Measurements from ENCODE around the gene NOTCH1. TPM values are rescaled to one million over a fixed set of nuclear protein-coding genes. Genes with fewer than 3 reads are reported as not detected.

The NOTCH1 gene
- total and polyA plus RNA-seq, 2 of the 8 experiments (the other 6 are each of a cell fraction or from before 2014, with no cell fraction given): 6.9 to 55.6 TPM

GRCh38 chr9:136451221-136451877 lies 94.5 kb downstream of the NOTCH1 start:
- Histone ChIP-seq H3K4me2 (ENCODE audit: insufficient read depth in 1 of 2, low read depth in 2 of 2, low read length in 2 of 2) (no peak overlapping the region), H3K18ac (ENCODE audit: extremely low read depth, low read length) (no peak overlapping the region), H3K79me1 (ENCODE audit: low read depth, low read length) (no peaks in the 10 kb centered on the region), H3K23me2 (ENCODE audit: low read depth, low read length) (no peaks in the 10 kb centered on the region), H4K91ac (replicated peaks; ENCODE audit: insufficient read length, low read length) (no peak overlapping the region), H3K79me2 (ENCODE audit: control insufficient read depth in 1 of 2, insufficient read depth in 2 of 2, low read length in 2 of 2) (no peaks in the 10 kb centered on the region), H4K5ac (ENCODE audit: insufficient read length, low read depth, low read length) (no peak overlapping the region), H3K23ac (ENCODE audit: insufficient read length) (no peak overlapping the region), H2BK5ac (ENCODE audit: low read depth, low read length) (no peak overlapping the region), H3K56ac (replicated peaks; ENCODE audit: insufficient read length, low read depth, low read length) (no peak overlapping the region), H3K9ac (replicated peaks in 1 of 4; ENCODE audit: extremely low read depth in 1 of 4, low read depth in 3 of 4, low read length in 3 of 4) (no peak overlapping the region), H3K27me3 (replicated peaks in 1 of 4; ENCODE audit: control insufficient read depth in 3 of 4, extremely low read depth in 1 of 4, insufficient read depth in 3 of 4, low read length in 3 of 4) (no peaks in the 10 kb centered on the region), H3K4me1 (replicated peaks in 1 of 4; ENCODE audit: control insufficient read depth in 3 of 4, insufficient read depth in 4 of 4, low read length in 3 of 4) (no peaks in the 10 kb centered on the region), H3K36me3 (ENCODE audit: control insufficient read depth in 2 of 4, insufficient read depth in 4 of 4, low read length in 3 of 4) (peaks cover 34 to 64% (median 56%) of the 10 kb centered on the region in 4 experiments), H2BK15ac (ENCODE audit: low read length) (no peak overlapping the region), H2BK12ac (ENCODE audit: low read depth, low read length) (no peak overlapping the region), H3K4me3 (ENCODE audit: extremely low read depth in 1 of 4, insufficient read depth in 2 of 4, low read depth in 3 of 4, low read length in 4 of 4) (no peak overlapping the region), H3K27ac (ENCODE audit: low read depth, low read length) (no peak overlapping the region), H2BK20ac (ENCODE audit: low read length) (no peak overlapping the region), H2BK120ac (replicated peaks; ENCODE audit: low read depth, low read length) (no peak overlapping the region), H4K20me1 (replicated peaks in 1 of 2; ENCODE audit: control insufficient read depth in 1 of 2, insufficient read depth in 2 of 2, low read length in 2 of 2) (peaks cover 0 to 14% of the 10 kb centered on the region in 2 experiments), H3K14ac (ENCODE audit: insufficient read length) (no peak overlapping the region), H3K4ac (replicated peaks; ENCODE audit: insufficient read length, low read depth, low read length) (no peak overlapping the region), H2AFZ (ENCODE audit: low read length) (no peak overlapping the region), H4K8ac (ENCODE audit: extremely low read depth, insufficient read depth, low read length) (no peak overlapping the region), H2AK5ac (ENCODE audit: low read depth, low read length) (no peak overlapping the region), H3K9me3 (ENCODE audit: insufficient read depth in 2 of 2, low read depth in 1 of 2, low read length in 1 of 2) (no peaks in the 10 kb centered on the region)
- no peak for TF ChIP-seq RAD21 (IDR thresholded peaks at IDR 0.05 in 1 of 2, conservative IDR thresholded peaks at IDR 0.05 in 1 of 2; ENCODE audit: low read depth in 2 of 2, low read length in 2 of 2)
- TF ChIP-seq SP4 (IDR thresholded peaks at IDR 0.05; ENCODE audit: low read length): no peak
- no peak for TF ChIP-seq BRCA1 (IDR thresholded peaks at IDR 0.05; ENCODE audit: low read depth, low read length)
- TF ChIP-seq SIN3A (conservative IDR thresholded peaks at IDR 0.05 in 1 of 2, IDR thresholded peaks at IDR 0.05 in 1 of 2; ENCODE audit: low read depth in 1 of 2, low read length in 2 of 2): no peak
- TF ChIP-seq, protein P1, sequence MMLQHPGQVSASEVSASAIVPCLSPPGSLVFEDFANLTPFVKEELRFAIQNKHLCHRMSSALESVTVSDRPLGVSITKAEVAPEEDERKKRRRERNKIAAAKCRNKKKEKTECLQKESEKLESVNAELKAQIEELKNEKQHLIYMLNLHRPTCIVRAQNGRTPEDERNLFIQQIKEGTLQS (IDR thresholded peaks at IDR 0.05; ENCODE audit: insufficient read depth, low read depth, low read length): no peak
- TF ChIP-seq FOSL1 (IDR thresholded peaks at IDR 0.05; ENCODE audit: insufficient read depth, low read depth, low read length): no peak
- FAIRE-seq (no peak), DNase-seq (ENCODE audit: low read depth in 1 of 2, low spot score in 2 of 2) (no peak)
- POLR2A ChIA-PET (ENCODE audit: partially characterized antibody): interaction anchor here (1.0 to 1.4 kb wide), 2 partner anchors 13 to 22 kb away, joined by 3 to 4 read pairs; no protein-coding TSS in a partner anchor
- CTCF ChIA-PET (ENCODE audit: partially characterized antibody): interaction anchor here (0.9 to 2.7 kb wide), 7 partner anchors 8 to 63 kb away, joined by 3 to 9 read pairs (median 3); partner anchors contain the start of gene INPP5E
- 90% methylated on average over 23 of the region's 26 CpGs; no CpG with 5 or more reads in 1 of the 2 experiments for WGBS, 2 experiments (ENCODE audit: extremely low coverage in 1 of 2, insufficient coverage in 1 of 2, insufficient read length in 1 of 2, insufficient replicate concordance in 2 of 2, low coverage in 1 of 2, low lambda C conversion rate in 2 of 2, missing lambda C conversion rate in 1 of 2)
